GM21423 (cell line): Measurements from ENCODE around the gene CERS6.
"Not testable (repeated sequence)": the region's sequence is repeated elsewhere in the genome, so short reads cannot be mapped to it uniquely, and the experiment has no call there.

Experiments used
- ATAC-seq: cut with Tn5 transposase; IDR thresholded peaks from one replicate; pipeline ENCODE4 v1.9.1; 2021; ENCODE audit warnings: mild to moderate bottlenecking, moderate library complexity; ENCODE audit not compliant: unreplicated experiment

CERS6 gene

GRCh38 chr2:168496906-168497305 is 40.8 kb downstream of the CERS6 start:
- no peak for ATAC-seq

GRCh38 chr2:168499500-168499899 is 43.4 kb downstream of the CERS6 start:
- ATAC-seq = no peak

GRCh38 chr2:168500516-168500915 is 44.4 kb downstream of the CERS6 start:
- ATAC-seq = no peak

GRCh38 chr2:168501466-168502065 is 45.5 kb downstream of the CERS6 start:
- no peak for ATAC-seq

- ATAC-seq = not testable (repeated sequence)
Observed at GRCh38 chr2:168502852-168503251, 46.8 kb downstream of the CERS6 start.

- ATAC-seq = no peak
Observed at GRCh38 chr2:168503901-168504300, 47.8 kb downstream of the CERS6 start.

GRCh38 chr2:168504323-168504722 is 48.3 kb downstream of the CERS6 start:
- ATAC-seq = no peak

- no peak for ATAC-seq
Observed at GRCh38 chr2:168510125-168510756, 54.2 kb downstream of the CERS6 start.

- ATAC-seq = peak; percentile 33
Observed at GRCh38 chr2:168514692-168515091, 58.6 kb downstream of the CERS6 start.

GRCh38 chr2:168515502-168515901 is 59.4 kb downstream of the CERS6 start:
- no peak for ATAC-seq

GRCh38 chr2:168517816-168518215 is 61.7 kb downstream of the CERS6 start:
- no peak for ATAC-seq

- ATAC-seq = peak; percentile 37
Observed at GRCh38 chr2:168518555-168519066, 62.5 kb downstream of the CERS6 start.

GRCh38 chr2:168519534-168520308 is 63.6 kb downstream of the CERS6 start:
- ATAC-seq = no peak

GRCh38 chr2:168521053-168521741 is 65.1 kb downstream of the CERS6 start:
- no peak for ATAC-seq

- ATAC-seq = no peak
Observed at GRCh38 chr2:168522446-168522845, 66.4 kb downstream of the CERS6 start.

GRCh38 chr2:168524005-168524404 is 67.9 kb downstream of the CERS6 start:
- no peak for ATAC-seq

- no peak for ATAC-seq
Observed at GRCh38 chr2:168525020-168525419, 68.9 kb downstream of the CERS6 start.

GRCh38 chr2:168525716-168526446 is 69.8 kb downstream of the CERS6 start:
- no peak for ATAC-seq

GRCh38 chr2:168526641-168527040 is 70.6 kb downstream of the CERS6 start:
- ATAC-seq = no peak

- ATAC-seq = no peak
Observed at GRCh38 chr2:168528016-168528415, 71.9 kb downstream of the CERS6 start.

GRCh38 chr2:168528469-168528868 is 72.4 kb downstream of the CERS6 start:
- no peak for ATAC-seq
